Right atrium auricular region (tissue), 2 donors: ENCODE data around the gene CDH2. TPM values are rescaled to one million over a fixed set of nuclear protein-coding genes. Genes with fewer than 3 reads are reported as not detected.

Experiments
- DNase-seq: peaks from one replicate; pipeline ENCODE4 v3.0.0-alpha.2; 2019; ENCODE audit warnings: low spot score
- H3K27ac ChIP-seq, 2 donors: fragments of 200-600 bp; sonication (generic); 1 replicate in 1 of 2; 2 replicates in 1 of 2; pipeline ENCODE4 v1.5.1; 2016 to 2019
- H3K27me3 ChIP-seq, 2 donors: fragments of 200-600 bp; sonication (generic); one replicate each; pipeline versions ENCODE4 v1.5.1 to v1.6.0; 2017 to 2019
- H3K36me3 ChIP-seq: fragments of 200-600 bp; sonication (generic); one replicate; pipeline ENCODE4 v1.5.1; 2016
- H3K4me1 ChIP-seq, 2 donors: fragments of 200-600 bp; sonication (generic); one replicate each; pipeline versions ENCODE4 v1.5.1 to v1.6.0; 2017 to 2019
- H3K4me3 ChIP-seq, 2 donors: fragments of 200-600 bp; sonication (generic); 1 replicate in 1 of 2; 2 replicates in 1 of 2; pipeline ENCODE4 v1.5.1; 2017 to 2019; ENCODE audit warnings: mild to moderate bottlenecking in 1 of 2, moderate library complexity in 1 of 2
- H3K9me3 ChIP-seq, 2 donors: fragments of 200-600 bp; sonication (generic); one replicate each; pipeline ENCODE4 v1.5.1; 2019
- total RNA-seq, 2 donors: library from RNA; depleted of rRNA; stranded (reverse); fragments of >200 nt; gene quantifications; one replicate each; pipeline ENCODE4 v1.1.0, GENCODE V29; 2016
- TF ChIP-seq, protein P1 (sequence below), 2 donors: fragments of 200-600 bp; sonication (generic); IDR thresholded peaks; one replicate each; pipeline ENCODE4 v1.5.1; 2019; ENCODE audit warnings: antibody characterized with exemption in 2 of 2

Gene CDH2
- total RNA-seq, 2 donors from 2014 or later, result 205 to 269 TPM

- H3K36me3 ChIP-seq, result no peaks in the 10 kb centered on the region
- TF ChIP-seq, protein P1, sequence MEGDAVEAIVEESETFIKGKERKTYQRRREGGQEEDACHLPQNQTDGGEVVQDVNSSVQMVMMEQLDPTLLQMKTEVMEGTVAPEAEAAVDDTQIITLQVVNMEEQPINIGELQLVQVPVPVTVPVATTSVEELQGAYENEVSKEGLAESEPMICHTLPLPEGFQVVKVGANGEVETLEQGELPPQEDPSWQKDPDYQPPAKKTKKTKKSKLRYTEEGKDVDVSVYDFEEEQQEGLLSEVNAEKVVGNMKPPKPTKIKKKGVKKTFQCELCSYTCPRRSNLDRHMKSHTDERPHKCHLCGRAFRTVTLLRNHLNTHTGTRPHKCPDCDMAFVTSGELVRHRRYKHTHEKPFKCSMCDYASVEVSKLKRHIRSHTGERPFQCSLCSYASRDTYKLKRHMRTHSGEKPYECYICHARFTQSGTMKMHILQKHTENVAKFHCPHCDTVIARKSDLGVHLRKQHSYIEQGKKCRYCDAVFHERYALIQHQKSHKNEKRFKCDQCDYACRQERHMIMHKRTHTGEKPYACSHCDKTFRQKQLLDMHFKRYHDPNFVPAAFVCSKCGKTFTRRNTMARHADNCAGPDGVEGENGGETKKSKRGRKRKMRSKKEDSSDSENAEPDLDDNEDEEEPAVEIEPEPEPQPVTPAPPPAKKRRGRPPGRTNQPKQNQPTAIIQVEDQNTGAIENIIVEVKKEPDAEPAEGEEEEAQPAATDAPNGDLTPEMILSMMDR (IDR thresholded peaks at IDR 0.05), result no peak
- no peaks in the 10 kb centered on the region for H3K9me3 ChIP-seq
- DNase-seq, result no peak
- H3K27me3 ChIP-seq, result no peaks in the 10 kb centered on the region
- no peaks in the 10 kb centered on the region for H3K4me1 ChIP-seq
- no peak overlapping the region for H3K27ac ChIP-seq
- H3K4me3 ChIP-seq, result no peak overlapping the region
Measured at GRCh38 chr18:27948986-27949385, 227.9 kb downstream of the CDH2 start.

DNA sequence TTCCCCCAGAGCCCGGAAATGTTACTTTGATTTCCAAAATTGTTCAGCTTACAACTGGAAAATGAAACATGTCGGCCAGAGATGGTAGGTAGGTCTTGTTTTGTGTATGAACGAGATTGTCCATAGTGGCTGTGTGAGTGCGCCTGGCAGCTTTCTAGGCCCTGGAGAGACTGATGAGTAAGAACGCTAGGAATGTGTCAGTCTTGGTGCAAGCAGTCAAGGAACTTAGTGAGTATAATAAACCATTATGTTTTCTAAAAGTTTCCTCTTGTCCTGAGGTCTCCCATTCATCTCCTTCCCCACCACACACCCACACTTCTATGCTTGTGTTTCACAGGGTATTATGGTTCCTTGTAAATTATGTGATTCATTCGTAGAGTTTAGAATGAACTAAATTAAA is 234.2 kb downstream of the CDH2 start:
- TF ChIP-seq, protein P1 (IDR thresholded peaks at IDR 0.05), result no peak

GRCh38 chr18:27931535-27931934 is 245.4 kb downstream of the CDH2 start:
- H3K27me3 ChIP-seq, result no peaks in the 10 kb centered on the region
- no peaks in the 10 kb centered on the region for H3K9me3 ChIP-seq
- no peak overlapping the region for H3K4me3 ChIP-seq
- no peak overlapping the region for H3K27ac ChIP-seq
- no peaks in the 10 kb centered on the region for H3K36me3 ChIP-seq
- no peak for DNase-seq
- H3K4me1 ChIP-seq, result no peaks in the 10 kb centered on the region
- TF ChIP-seq, protein P1 (IDR thresholded peaks at IDR 0.05), result no peak

More for the DNA sequence above, 234.2 kb downstream of the CDH2 start:
- Histone ChIP-seq H3K27me3 (no peaks in the 10 kb centered on the region), H3K9me3 (no peaks in the 10 kb centered on the region), H3K4me3 (no peak overlapping the region), H3K36me3 (no peaks in the 10 kb centered on the region), H3K4me1 (no peaks in the 10 kb centered on the region), H3K27ac (no peak overlapping the region)
- DNase-seq, result no peak

DNA sequence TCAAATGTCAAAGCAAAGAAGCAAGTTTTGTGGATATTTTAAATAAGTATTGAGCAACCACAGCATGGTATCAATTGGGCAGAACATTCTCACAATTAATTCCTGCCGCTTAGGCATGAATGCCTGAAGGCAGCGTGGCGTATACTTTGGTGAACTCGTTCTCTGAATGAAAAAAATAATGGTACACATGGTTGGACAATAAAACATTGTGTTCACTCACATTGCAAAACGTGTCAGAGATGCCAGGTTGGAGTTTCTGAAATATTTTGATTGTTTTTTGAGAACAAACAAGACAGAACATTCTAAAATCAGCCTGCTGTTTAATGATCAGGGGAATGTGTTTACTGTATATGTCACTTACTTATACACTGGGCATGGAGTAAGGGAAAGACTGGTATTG is 254.2 kb downstream of the CDH2 start:
- Histone ChIP-seq H3K36me3 (no peaks in the 10 kb centered on the region), H3K9me3 (no peaks in the 10 kb centered on the region), H3K27ac (no peak overlapping the region), H3K4me1 (no peaks in the 10 kb centered on the region), H3K4me3 (no peak overlapping the region), H3K27me3 (no peaks in the 10 kb centered on the region)
- TF ChIP-seq, protein P1 (IDR thresholded peaks at IDR 0.05), result no peak
- DNase-seq, result no peak

DNA sequence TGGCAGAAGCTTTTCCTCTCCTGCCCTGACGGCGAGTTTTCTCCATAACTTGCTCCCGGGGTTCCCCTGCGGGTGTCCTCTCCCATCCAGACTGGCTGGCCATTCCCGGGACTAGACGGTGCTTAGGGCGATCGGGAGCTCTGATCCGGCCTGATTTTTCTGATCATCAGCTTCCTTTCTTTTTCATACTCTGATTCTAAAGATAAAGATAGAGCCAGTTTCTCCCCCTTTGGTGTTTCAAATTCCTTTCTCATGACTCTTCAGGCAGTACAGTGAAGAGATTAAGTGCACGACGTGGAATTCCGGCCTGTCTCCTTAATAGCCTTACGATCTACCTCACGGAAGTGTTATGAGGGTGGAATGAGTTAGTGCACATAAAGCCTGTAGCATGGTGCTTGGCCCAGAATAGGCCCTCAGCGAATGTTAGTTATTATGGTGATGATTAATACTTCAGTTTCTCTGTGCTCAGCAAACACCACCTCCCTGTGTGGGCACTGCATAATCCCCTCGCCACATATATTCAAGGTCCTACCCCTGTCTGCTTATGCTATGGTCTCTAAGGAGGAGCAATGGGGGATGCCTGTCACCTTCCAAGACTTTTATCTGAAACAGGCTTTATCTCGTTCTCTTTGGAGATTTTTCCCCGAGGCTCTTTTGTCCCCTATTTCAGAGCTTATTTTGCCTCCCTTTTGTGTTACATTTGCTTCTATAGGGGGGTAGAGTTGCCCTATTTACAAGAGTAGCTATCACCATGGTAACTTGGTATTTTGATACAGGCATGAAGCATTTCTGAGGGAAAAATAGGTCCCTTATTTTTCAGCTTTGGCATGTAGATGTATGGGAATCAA is 254.8 kb downstream of the CDH2 start:
- TF ChIP-seq, protein P1 (IDR thresholded peaks at IDR 0.05), result no peak
- Histone ChIP-seq H3K27me3 (no peaks in the 10 kb centered on the region), H3K4me1 (no peaks in the 10 kb centered on the region), H3K4me3 (no peak overlapping the region), H3K36me3 (no peaks in the 10 kb centered on the region), H3K27ac (no peak overlapping the region), H3K9me3 (no peaks in the 10 kb centered on the region)
- no peak for DNase-seq

GRCh38 chr18:27921392-27921791 is 255.5 kb downstream of the CDH2 start:
- Histone ChIP-seq H3K4me1 (no peaks in the 10 kb centered on the region), H3K27ac (no peak overlapping the region), H3K27me3 (no peaks in the 10 kb centered on the region), H3K9me3 (no peaks in the 10 kb centered on the region), H3K36me3 (no peaks in the 10 kb centered on the region), H3K4me3 (no peak overlapping the region)
- no peak for DNase-seq
- TF ChIP-seq, protein P1 (IDR thresholded peaks at IDR 0.05), result no peak
